ENCODE data around the gene COL15A1.

GRCh38 chr9:99026956-99027298 lies 83.2 kb downstream of the COL15A1 start:
- TF ChIP-seq CTCF (IDR thresholded peaks at IDR 0.05 in 8 of 11, conservative IDR thresholded peaks at IDR 0.05 in 3 of 11) = no peak
- no peak for TF ChIP-seq POLR2A (IDR thresholded peaks at IDR 0.05)
- TF ChIP-seq POLR2AphosphoS5 (IDR thresholded peaks at IDR 0.05) = no peak

Data from spleen (tissue), 7 donors.